ENCODE measurements around the gene GPR152.
A peak's percentile ranks its signal among the peaks of the same experiment; 100 is the strongest.
"Not testable (repeated sequence)": the region's sequence is repeated elsewhere in the genome, so short reads cannot be mapped to it uniquely, and the experiment has no call there.

GPR152 gene

DNA sequence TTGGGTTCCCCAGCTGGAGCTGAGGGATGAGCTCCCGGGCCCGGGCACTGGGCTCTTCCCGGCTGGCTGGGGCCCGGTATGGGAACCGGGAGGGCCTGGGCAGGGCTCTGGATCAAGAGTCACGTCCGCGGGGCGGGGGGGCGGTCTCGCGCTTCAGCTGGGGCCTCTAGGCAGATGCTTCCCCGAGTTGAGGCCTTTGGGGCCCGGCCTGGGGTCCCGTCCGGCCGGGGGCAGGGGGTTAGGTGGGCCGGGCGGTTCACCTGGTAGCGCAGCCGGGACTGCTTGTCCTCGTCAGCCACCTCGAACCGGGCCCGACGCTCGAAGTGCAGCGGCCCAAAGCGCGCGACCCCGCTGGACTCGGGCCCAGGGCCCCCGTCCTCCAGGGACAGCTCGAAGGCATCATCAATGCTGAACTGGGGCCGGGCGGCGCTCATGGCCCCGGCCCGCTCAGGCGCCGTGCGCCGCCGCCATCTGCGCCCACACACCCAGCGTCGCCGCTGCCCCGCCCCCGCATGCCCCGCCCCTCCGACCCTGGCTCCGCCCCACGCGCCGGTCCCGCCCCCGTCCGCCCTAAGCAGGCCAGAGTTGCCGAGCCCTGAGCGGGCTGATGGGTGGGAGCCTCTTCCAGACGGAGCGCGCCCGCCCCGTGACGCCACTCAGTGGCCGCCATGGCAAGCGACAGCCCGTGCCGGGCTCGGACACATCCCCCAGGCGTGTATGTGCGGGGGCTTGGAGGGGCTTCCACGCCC, 16.4 kb upstream of the GPR152 start, which contains the start of gene TMEM134:
TMEM134 (minus strand) TSS at position 493 of the 749 bp plus-strand sequence; CDS start at position 434, 59 bp downstream.
- H3K9me3 ChIP-seq (ENCODE audit: control insufficient read depth, low read length) = no peaks in the 10 kb centered on the region
- H3K4me3 ChIP-seq (ENCODE audit: low read length) = peak within 1 kb of the TSS; percentile 89
- DNase-seq (ENCODE audit: low read depth) = peak; percentile 98
- no peaks in the 10 kb centered on the region for H3K36me3 ChIP-seq (ENCODE audit: control insufficient read depth, insufficient read depth, low read length, severe bottlenecking)
- no peaks in the 10 kb centered on the region for H3K27me3 ChIP-seq (replicated peaks; ENCODE audit: control insufficient read depth, insufficient read depth, low read length)
- peak within 1 kb of the TSS; percentile 90 for H3K9ac ChIP-seq (ENCODE audit: low read length)
- peaks cover 10% of the 10 kb centered on the region for H3K4me1 ChIP-seq (ENCODE audit: control insufficient read depth, insufficient read depth, low read length)

DNA sequence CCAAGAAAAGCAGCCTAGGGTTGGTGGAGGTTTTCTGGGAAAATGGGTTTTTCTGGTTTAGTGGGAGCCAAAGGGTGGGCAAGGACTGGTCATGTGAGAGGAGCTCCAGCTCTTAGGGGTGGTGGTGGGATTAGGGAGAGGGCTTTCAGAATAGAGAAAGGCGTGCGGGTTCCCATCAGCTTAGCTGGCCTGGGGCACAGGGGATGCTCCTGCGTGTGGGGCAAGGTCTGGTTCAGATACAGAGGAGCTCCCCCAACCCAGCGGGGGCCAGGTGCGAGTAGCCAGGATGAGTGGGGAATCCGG, 15.9 kb upstream of the GPR152 start:
- Histone ChIP-seq H3K36me3 (ENCODE audit: control insufficient read depth, insufficient read depth, low read length, severe bottlenecking) (no peaks in the 10 kb centered on the region), H3K4me3 (ENCODE audit: low read length) (peak overlapping the region; percentile 89), H3K9ac (ENCODE audit: low read length) (peak overlapping the region; percentile 90), H3K27me3 (replicated peaks; ENCODE audit: control insufficient read depth, insufficient read depth, low read length) (no peaks in the 10 kb centered on the region), H3K9me3 (ENCODE audit: control insufficient read depth, low read length) (no peaks in the 10 kb centered on the region), H3K4me1 (ENCODE audit: control insufficient read depth, insufficient read depth, low read length) (peaks cover 10% of the 10 kb centered on the region)
- DNase-seq (ENCODE audit: low read depth) = no peak

DNA sequence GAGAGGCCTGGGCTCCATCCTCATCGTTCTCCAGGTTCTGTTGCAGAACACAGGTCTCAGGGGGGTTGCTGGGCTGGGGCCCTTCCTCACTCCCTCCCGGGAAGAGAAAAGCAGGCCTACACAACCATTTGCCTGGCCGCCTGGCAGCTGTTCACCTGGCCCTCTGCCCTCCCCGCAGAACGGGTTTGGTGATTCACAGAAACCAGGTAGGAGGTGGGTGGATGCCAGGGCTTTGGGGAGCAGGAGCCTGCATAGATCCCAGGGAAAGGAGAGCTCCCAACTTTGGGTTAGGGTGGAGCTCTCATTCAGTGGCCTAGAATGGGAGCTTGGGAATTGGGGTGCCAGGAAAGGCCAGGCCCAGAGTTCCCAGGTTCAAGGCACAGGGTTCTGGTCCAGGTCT, 15.5 kb upstream of the GPR152 start:
- Histone ChIP-seq H3K9ac (ENCODE audit: low read length) (peak overlapping the region; percentile 90), H3K27me3 (replicated peaks; ENCODE audit: control insufficient read depth, insufficient read depth, low read length) (no peaks in the 10 kb centered on the region), H3K36me3 (ENCODE audit: control insufficient read depth, insufficient read depth, low read length, severe bottlenecking) (no peaks in the 10 kb centered on the region), H3K9me3 (ENCODE audit: control insufficient read depth, low read length) (no peaks in the 10 kb centered on the region), H3K4me1 (ENCODE audit: control insufficient read depth, insufficient read depth, low read length) (peaks cover 10% of the 10 kb centered on the region), H3K4me3 (ENCODE audit: low read length) (peak overlapping the region; percentile 89)
- peak; percentile 14 for DNase-seq (ENCODE audit: low read depth)

DNA sequence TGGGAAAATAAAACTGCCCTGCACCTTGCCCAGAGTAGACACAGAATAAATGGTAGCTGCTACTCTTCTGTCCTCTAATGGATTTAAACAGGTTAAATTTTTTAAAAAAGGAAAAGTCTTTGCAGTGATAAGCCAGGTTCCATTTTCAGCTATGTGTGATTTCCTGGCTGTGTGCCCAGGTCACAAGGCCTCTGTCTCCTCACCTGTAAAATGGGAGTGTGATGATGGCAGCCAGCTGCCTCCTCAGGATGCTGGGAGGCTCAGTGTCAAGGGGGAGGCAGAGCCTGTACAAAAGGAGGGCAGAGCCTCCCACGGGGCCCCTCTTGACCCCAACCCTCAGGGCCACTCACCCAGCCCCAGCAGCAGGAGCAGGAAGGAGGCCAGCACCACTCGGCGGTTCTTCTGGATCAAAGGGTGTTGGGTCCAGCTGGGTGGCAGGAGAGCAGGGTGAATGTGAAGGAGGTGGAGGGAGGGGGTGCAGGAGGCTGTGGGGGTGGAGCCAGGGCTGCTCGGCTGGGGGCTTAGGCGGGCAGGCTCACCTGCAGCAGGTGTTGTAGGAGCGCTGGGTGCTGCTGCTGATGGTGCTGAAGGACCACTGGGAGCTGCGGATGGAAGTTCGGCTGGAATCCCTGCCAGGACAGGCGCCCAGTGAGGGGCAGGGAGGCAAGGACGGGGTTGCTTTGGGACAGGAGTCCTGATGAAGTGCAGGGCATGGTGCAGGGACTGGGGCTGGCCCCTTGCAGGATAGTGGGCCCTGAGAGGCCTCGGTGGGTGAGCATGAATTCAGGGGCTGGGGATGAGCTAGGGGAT, 14.6 kb upstream of the GPR152 start:
- DNase-seq (ENCODE audit: low read depth) = no peak
- Histone ChIP-seq H3K36me3 (ENCODE audit: control insufficient read depth, insufficient read depth, low read length, severe bottlenecking) (no peaks in the 10 kb centered on the region), H3K9ac (ENCODE audit: low read length) (peak overlapping the region; percentile 90), H3K4me1 (ENCODE audit: control insufficient read depth, insufficient read depth, low read length) (peaks cover 10% of the 10 kb centered on the region), H3K4me3 (ENCODE audit: low read length) (no peak overlapping the region), H3K27me3 (replicated peaks; ENCODE audit: control insufficient read depth, insufficient read depth, low read length) (no peaks in the 10 kb centered on the region), H3K9me3 (ENCODE audit: control insufficient read depth, low read length) (no peaks in the 10 kb centered on the region)

DNA sequence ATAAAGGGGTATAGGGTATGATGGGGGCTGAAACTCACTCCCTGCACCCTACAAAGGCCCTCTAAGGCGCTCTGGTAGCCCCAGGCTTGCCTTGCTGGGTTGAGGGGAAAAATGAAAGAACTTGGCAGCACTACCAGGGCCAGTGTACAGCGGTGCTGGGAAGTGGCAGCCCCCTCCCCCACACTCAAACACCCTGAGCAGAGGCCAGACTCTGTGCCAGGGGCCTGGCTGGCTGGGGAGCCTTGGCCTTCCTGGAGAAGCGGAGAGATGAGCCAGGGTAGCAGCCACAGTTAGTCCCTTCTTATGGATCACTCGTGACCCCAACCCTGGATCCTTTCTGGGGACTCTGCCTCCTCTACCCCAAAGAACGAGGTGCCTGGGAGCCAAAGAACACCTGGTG, 13.8 kb upstream of the GPR152 start:
- Histone ChIP-seq H3K27me3 (replicated peaks; ENCODE audit: control insufficient read depth, insufficient read depth, low read length) (no peaks in the 10 kb centered on the region), H3K4me1 (ENCODE audit: control insufficient read depth, insufficient read depth, low read length) (peaks cover 10% of the 10 kb centered on the region), H3K36me3 (ENCODE audit: control insufficient read depth, insufficient read depth, low read length, severe bottlenecking) (no peaks in the 10 kb centered on the region), H3K4me3 (ENCODE audit: low read length) (no peak overlapping the region), H3K9ac (ENCODE audit: low read length) (no peak overlapping the region), H3K9me3 (ENCODE audit: control insufficient read depth, low read length) (no peaks in the 10 kb centered on the region)
- no peak for DNase-seq (ENCODE audit: low read depth)

DNA sequence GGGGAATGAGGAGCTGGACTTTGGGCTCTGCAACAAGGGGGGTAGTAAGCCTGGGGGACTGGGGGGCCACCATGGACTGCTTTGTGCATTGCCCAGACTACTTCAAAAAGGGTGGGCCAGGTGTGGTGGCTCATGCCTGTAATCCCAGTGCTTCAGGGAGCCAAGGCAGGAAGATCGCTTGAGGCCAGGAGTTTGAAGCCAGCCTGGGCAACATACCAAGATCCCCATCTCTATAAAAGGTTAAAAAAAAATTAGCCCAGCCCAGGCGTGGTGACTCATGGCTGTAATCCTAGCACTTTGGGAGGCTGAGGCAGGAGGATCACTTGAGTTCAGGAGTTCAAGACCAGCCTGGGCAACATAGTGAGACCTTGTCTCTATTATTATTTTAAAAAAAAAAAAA, 13.0 kb upstream of the GPR152 start:
- DNase-seq (ENCODE audit: low read depth); H3K9ac ChIP-seq (ENCODE audit: low read length); H3K9me3 ChIP-seq (ENCODE audit: control insufficient read depth, low read length); H3K27me3 ChIP-seq (replicated peaks; ENCODE audit: control insufficient read depth, insufficient read depth, low read length); H3K36me3 ChIP-seq (ENCODE audit: control insufficient read depth, insufficient read depth, low read length, severe bottlenecking); H3K4me3 ChIP-seq (ENCODE audit: low read length); H3K4me1 ChIP-seq (ENCODE audit: control insufficient read depth, insufficient read depth, low read length): not testable (repeated sequence)

DNA sequence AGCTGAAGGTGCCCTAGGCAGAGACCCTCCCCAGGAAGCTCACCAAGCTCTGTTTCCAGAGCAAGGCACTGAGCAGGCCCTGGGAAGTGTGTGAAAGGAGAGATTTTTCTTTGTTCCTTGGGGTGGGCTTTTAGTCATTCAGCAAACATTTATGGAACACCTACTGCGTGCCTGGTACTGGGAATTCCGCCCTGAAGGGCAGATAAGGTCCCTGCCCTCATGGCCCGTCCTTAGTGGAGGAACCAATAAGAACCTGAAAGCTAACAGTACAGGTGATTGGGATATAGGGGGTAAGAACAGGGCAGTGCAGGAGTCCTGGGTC, 12.6 kb upstream of the GPR152 start:
- Histone ChIP-seq H3K36me3 (ENCODE audit: control insufficient read depth, insufficient read depth, low read length, severe bottlenecking) (no peaks in the 10 kb centered on the region), H3K4me3 (ENCODE audit: low read length) (peak overlapping the region; percentile 66), H3K9ac (ENCODE audit: low read length) (peak overlapping the region; percentile 58), H3K27me3 (replicated peaks; ENCODE audit: control insufficient read depth, insufficient read depth, low read length) (no peaks in the 10 kb centered on the region), H3K9me3 (ENCODE audit: control insufficient read depth, low read length) (no peaks in the 10 kb centered on the region), H3K4me1 (ENCODE audit: control insufficient read depth, insufficient read depth, low read length) (peaks cover 10% of the 10 kb centered on the region)
- DNase-seq (ENCODE audit: low read depth) = no peak

DNA sequence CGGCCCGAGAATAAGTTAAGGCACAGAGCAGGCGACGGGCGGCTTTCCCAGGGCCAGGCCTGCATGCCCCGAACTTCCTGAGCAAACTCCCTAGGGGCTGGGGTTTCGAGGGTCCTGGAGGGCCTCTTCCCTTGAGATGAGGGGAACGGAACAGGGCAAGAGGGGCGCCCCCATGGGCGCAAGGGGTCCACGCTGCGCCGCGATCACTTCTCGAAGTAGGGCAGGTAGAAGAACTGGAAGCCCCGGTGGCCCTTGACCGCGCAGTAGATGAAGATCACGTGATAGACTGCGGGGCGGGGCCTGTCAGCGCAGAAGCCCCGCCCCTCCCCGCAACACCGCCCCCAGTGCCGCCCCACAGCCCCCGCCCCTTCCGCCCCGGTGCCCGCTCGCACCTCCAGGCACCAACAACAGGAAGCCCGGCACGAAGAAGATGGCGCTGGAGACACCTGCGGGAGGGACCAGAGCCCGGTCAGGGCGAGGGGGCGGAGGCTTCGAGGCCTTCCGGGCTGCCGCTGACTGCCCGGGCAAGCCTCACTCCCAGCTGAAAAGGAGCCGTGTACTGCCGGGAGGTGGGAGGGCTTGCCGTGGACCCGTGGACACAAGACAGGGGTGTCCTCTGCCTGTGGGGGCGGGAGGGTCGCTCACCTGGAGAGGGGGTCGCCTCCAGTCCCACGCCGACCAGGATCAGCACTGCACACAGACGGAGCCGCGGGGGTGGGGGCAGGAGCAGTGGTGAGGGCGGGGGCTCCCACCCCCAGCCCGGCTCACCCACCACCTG, 12.1 kb upstream of the GPR152 start:
- Histone ChIP-seq H3K4me3 (ENCODE audit: low read length) (peak overlapping the region; percentile 66), H3K9ac (ENCODE audit: low read length) (peak overlapping the region; percentile 58), H3K4me1 (ENCODE audit: control insufficient read depth, insufficient read depth, low read length) (peaks cover 10% of the 10 kb centered on the region), H3K9me3 (ENCODE audit: control insufficient read depth, low read length) (no peaks in the 10 kb centered on the region), H3K27me3 (replicated peaks; ENCODE audit: control insufficient read depth, insufficient read depth, low read length) (no peaks in the 10 kb centered on the region), H3K36me3 (ENCODE audit: control insufficient read depth, insufficient read depth, low read length, severe bottlenecking) (no peaks in the 10 kb centered on the region)
- peak; percentile 41 for DNase-seq (ENCODE audit: low read depth)

DNA sequence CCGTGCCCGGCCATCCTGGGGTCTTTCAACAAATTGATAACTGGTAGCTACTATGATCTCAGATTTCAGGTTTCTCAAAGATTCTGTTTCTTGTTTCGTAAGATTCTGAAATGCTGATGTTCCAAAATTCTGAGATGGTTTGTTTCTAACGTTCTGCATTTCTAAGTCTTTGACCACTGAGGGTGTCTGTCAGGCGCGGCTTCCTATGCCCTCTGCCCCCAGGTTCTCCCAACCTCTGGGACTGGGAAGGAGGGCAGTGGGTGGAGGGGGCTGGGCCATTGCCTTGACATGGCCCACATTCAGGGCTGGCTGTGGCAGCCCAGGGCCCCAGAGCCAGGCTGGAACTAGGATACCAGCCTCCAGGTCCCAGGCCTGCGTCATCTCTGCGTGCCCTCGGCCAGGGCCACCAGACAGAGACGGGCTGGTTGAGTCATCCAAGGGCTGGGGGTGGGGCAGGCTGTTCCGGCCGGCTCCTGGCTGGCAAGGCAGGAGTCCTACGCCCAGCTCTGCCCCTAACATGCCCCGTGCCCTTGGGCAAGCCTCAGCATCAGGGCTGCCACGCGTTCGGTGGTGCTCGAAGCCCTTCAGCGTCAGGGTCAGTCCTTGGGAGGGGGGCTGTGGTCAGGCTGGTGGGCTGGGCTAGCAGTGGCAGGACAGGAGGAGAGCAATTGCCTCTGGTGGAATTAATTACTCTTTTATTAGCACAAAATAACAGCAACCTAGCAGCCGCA, 11.3 kb upstream of the GPR152 start:
- Histone ChIP-seq H3K4me1 (ENCODE audit: control insufficient read depth, insufficient read depth, low read length) (peaks cover 10% of the 10 kb centered on the region), H3K9me3 (ENCODE audit: control insufficient read depth, low read length) (no peaks in the 10 kb centered on the region), H3K36me3 (ENCODE audit: control insufficient read depth, insufficient read depth, low read length, severe bottlenecking) (no peaks in the 10 kb centered on the region), H3K4me3 (ENCODE audit: low read length) (no peak overlapping the region), H3K27me3 (replicated peaks; ENCODE audit: control insufficient read depth, insufficient read depth, low read length) (no peaks in the 10 kb centered on the region), H3K9ac (ENCODE audit: low read length) (no peak overlapping the region)
- no peak for DNase-seq (ENCODE audit: low read depth)

DNA sequence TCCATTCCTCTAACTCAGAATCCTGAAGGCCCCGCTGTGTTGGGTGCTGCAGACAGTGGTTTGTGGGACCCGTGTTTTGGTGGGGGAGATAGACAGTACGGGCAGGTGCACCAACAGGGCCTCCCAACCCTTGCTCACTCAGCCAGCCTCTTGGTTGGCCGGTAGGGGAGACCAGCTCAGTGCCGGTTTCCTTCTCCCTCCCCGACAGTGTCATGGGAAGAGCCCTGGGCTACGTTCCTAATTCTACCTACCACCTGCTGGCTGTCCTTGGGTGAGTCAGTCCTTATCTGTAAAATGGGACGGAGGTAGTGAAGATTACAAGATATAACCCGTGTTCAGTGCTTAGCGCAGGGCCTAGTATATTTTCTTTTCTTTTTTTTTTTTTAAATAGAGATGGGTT, 10.7 kb upstream of the GPR152 start:
- Histone ChIP-seq H3K4me1 (ENCODE audit: control insufficient read depth, insufficient read depth, low read length) (peaks cover 6% of the 10 kb centered on the region), H3K9ac (ENCODE audit: low read length) (no peak overlapping the region), H3K36me3 (ENCODE audit: control insufficient read depth, insufficient read depth, low read length, severe bottlenecking) (no peaks in the 10 kb centered on the region), H3K9me3 (ENCODE audit: control insufficient read depth, low read length) (no peaks in the 10 kb centered on the region), H3K27me3 (replicated peaks; ENCODE audit: control insufficient read depth, insufficient read depth, low read length) (no peaks in the 10 kb centered on the region), H3K4me3 (ENCODE audit: low read length) (no peak overlapping the region)
- no peak for DNase-seq (ENCODE audit: low read depth)

DNA sequence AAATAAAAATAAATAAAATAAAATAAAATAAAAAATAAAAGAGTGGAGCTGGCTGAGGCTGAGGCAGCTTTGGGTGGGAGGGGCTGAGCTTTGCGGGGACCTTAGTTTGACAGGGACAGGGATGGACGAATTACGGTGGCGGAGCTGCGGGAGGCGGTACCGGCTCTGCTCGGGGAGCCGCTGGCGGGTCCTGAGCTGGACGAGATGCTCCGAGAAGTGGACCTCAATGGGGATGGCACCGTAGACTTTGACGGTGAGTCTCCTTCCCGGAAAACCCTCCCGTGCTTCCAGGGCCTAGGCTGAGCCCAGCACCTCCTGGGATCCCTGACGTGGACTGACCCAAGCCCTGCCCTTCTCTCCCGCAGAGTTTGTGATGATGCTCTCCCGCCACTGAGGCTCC, 5.7 kb upstream of the GPR152 start:
- H3K27me3 ChIP-seq (replicated peaks; ENCODE audit: control insufficient read depth, insufficient read depth, low read length) = peaks cover 23% of the 10 kb centered on the region
- H3K4me3 ChIP-seq (ENCODE audit: low read length) = no peak overlapping the region
- no peak overlapping the region for H3K9ac ChIP-seq (ENCODE audit: low read length)
- H3K9me3 ChIP-seq (ENCODE audit: control insufficient read depth, low read length) = no peaks in the 10 kb centered on the region
- DNase-seq (ENCODE audit: low read depth) = no peak
- H3K36me3 ChIP-seq (ENCODE audit: control insufficient read depth, insufficient read depth, low read length, severe bottlenecking) = no peaks in the 10 kb centered on the region
- H3K4me1 ChIP-seq (ENCODE audit: control insufficient read depth, insufficient read depth, low read length) = no peaks in the 10 kb centered on the region

Measured in adipocyte (in vitro differentiated cells).